Measurements from ENCODE around the gene FBXW2.

The FBXW2 gene

DNA sequence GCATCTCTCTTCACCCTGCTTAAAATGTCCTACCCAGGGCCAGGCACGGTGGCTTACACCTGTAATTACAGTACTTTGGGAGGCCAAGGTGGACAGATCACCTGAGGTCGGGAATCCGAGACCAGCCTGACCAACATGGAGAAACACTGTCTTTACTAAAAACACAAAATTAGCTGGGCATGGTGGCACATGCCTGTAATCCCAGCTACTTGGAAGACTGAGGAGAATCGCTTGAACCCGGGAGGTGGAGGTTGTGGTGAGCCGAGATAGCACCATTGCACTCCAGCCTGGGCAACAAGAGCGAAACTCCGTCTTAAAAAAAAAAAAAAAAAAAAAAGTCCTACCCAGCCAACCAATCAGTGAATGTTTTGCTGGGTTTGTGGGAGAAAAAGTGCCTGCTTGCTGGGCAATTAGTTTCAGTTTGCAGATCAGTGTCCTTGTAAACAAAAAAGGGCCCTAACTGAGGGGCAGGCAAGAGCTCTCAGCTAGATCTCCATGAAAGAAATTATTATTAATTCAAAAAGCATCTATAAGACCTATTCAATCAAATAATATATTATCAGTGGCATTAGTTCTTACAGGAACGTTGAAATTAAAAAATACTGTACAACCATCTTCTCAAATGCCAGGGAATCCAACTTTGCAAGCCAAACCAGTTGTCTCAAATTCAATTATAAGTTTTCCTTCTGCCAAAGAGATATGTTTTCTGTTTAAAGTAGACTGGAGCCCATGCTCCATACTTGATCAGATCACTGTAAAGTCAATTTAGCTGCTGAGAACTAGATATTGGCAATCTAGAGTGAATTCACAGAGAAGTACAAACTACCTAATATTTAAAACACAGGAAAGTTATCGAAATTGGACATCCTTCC lies 82.9 kb downstream of the FBXW2 start:
- Histone ChIP-seq H3K9ac (ENCODE audit: low read depth, low read length) (no peak overlapping the region), H3K4me3 (ENCODE audit: low read depth, low read length) (no peak overlapping the region), H3K36me3 (ENCODE audit: control insufficient read depth, insufficient read depth, low read length) (no peaks in the 10 kb centered on the region), H3K27me3 (ENCODE audit: control insufficient read depth, insufficient read depth, low read length) (peaks cover 19% of the 10 kb centered on the region), H3K9me3 (ENCODE audit: control insufficient read depth, insufficient read depth, low read length) (no peaks in the 10 kb centered on the region), H3K4me1 (ENCODE audit: control insufficient read depth, insufficient read depth, low read length) (no peaks in the 10 kb centered on the region)

DNA sequence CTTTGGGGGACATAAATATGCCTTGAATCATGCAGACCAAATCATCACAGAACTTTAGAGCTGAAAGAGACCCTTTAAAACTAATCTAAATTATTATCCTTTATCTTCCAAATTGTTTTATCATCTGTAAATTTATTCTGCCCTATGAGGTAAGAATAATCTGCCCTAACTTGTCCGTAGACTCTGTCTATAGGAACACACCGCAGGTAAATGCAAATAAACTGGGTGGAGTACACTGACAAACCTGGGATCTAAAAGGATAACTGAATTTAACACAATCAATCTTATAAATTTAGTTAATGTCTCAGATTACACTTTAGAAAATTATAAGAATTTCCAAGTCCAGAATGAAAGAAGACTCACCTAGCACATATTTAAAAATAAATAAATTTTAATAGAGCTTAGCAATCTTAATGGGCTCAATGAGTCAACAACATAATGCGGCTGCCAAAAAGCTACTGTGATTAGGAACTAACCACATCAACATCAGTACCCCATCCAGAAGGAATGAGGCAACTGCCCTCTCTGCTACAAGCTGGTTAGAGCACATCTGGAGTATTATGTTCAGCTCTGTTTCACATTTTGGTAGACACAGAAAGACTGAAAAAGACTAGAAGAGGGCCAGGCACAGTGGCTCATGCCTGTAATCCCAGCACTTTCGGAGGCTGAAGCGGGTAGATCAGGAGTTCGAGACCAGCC lies 84.5 kb downstream of the FBXW2 start:
- Histone ChIP-seq H3K27me3 (ENCODE audit: control insufficient read depth, insufficient read depth, low read length) (peaks cover 20% of the 10 kb centered on the region), H3K9me3 (ENCODE audit: control insufficient read depth, insufficient read depth, low read length) (no peaks in the 10 kb centered on the region), H3K36me3 (ENCODE audit: control insufficient read depth, insufficient read depth, low read length) (no peaks in the 10 kb centered on the region), H3K4me3 (ENCODE audit: low read depth, low read length) (no peak overlapping the region), H3K9ac (ENCODE audit: low read depth, low read length) (no peak overlapping the region), H3K4me1 (ENCODE audit: control insufficient read depth, insufficient read depth, low read length) (no peaks in the 10 kb centered on the region)

DNA sequence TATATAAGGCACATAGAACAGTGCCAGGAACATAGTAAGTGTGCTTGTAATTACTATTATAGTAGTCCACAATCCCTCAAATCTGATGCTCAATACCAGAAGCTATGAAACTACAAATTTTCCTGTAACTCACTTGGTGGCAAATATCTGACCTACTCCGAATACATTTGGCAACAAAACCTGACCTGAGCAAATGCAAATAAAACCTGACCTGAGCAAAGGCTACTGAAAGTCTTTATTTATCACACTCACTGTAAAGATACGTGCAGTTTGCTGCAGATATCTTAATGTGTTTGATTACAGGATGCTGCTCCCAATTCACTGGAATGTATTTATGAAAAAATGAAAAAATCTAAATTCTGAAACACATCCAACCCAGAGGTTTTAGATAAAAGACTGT lies 86.0 kb downstream of the FBXW2 start:
- Histone ChIP-seq H3K36me3 (ENCODE audit: control insufficient read depth, insufficient read depth, low read length) (no peaks in the 10 kb centered on the region), H3K4me3 (ENCODE audit: low read depth, low read length) (no peak overlapping the region), H3K4me1 (ENCODE audit: control insufficient read depth, insufficient read depth, low read length) (no peaks in the 10 kb centered on the region), H3K27me3 (ENCODE audit: control insufficient read depth, insufficient read depth, low read length) (peaks cover 8% of the 10 kb centered on the region), H3K9ac (ENCODE audit: low read depth, low read length) (no peak overlapping the region), H3K9me3 (ENCODE audit: control insufficient read depth, insufficient read depth, low read length) (no peaks in the 10 kb centered on the region)
